Astrocyte (in vitro differentiated cells and primary cell): ENCODE measurements around the gene PKP4.

Experiments used
- CTCF ChIP-seq: IDR thresholded peaks from 2 replicates; pipeline ENCODE4 v1.5.1; 2011; ENCODE audit warnings: low read depth, mild to moderate bottlenecking, inconsistent platforms, low read length, moderate library complexity; ENCODE audit not compliant: insufficient read depth
- EZH2 ChIP-seq: IDR thresholded peaks from 2 replicates; pipeline ENCODE4 v1.6.1; 2012; ENCODE audit warnings: mild to moderate bottlenecking, low read length, inconsistent platforms; ENCODE audit not compliant: insufficient read depth

GRCh38 chr2:158618891-158619490, 162.2 kb downstream of the PKP4 start:
- TF ChIP-seq CTCF, result no peak
- TF ChIP-seq EZH2, result no peak
